Nephron progenitor cell (in vitro differentiated cells): Measurements from ENCODE around the gene NAT9.

Experiments
- DNase-seq: peaks from one replicate; pipeline ENCODE4 v3.0.0; 2021
- H3K27ac Mint-ChIP-seq: 2 replicates; pipeline ENCODE4 v1.8.0; 2021; ENCODE audit warnings: mild to moderate bottlenecking, moderate library complexity, mixed read lengths
- H3K27me3 Mint-ChIP-seq: 2 replicates; pipeline ENCODE4 v1.8.0; 2021; ENCODE audit warnings: mild to moderate bottlenecking, low read depth, mixed read lengths; ENCODE audit not compliant: poor library complexity
- H3K36me3 Mint-ChIP-seq: 2 replicates; pipeline ENCODE4 v1.8.0; 2021; ENCODE audit warnings: low read depth, mixed read lengths
- H3K4me1 Mint-ChIP-seq: 2 replicates; pipeline ENCODE4 v1.8.0; 2021; ENCODE audit warnings: mixed read lengths
- H3K4me3 Mint-ChIP-seq: 2 replicates; pipeline ENCODE4 v1.8.0; 2021; ENCODE audit warnings: mild to moderate bottlenecking, moderate library complexity, mixed read lengths
- H3K9me3 Mint-ChIP-seq: 2 replicates; pipeline ENCODE4 v1.8.0; 2021; ENCODE audit warnings: mild to moderate bottlenecking, moderate library complexity, mixed read lengths
- CTCF ChIP-seq: fragments of 200-600 bp; sonication (generic); IDR thresholded peaks from 2 replicates; pipeline ENCODE4 v1.5.0; 2021; ENCODE audit warnings: antibody characterized with exemption

Gene NAT9

DNA sequence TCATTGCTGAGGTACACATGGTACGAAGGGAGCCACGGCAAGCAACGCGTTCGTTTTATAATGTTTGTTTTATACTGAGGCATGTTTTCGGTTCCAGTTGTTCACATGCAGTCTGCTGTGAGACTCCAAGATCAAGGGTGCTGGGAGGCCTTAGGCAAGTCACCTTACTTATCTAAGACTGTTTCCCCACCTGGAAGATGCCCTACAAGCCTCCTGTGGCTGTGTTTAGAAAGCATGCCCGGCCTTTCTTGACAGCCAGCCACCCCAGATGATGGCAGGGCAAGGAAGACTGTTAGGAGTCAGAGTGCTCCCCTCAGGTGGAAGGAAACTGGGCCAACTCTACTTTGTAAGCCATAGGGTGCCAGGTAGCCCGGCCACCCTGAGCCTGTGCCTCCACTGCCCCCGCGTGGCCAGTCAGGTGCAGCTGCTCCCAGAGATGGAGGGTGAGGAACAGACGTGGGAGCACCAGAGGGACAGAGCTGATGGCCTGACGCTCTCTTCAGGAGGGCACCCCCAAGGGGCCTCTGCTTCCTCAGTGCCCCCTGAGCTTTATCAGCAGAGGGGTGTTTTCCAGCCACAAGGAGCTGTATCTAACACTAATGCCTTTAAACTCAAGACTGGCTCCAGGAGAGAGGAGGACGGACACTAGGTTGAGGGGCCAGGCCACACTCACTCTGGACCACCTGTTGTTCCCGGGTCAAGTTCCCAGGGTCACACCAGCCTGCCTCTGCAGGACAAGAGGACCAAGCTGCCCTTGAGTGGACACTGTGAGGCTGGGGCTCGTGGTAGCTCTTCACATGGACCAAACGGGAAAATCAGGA lies 5.4 kb downstream of the NAT9 start:
- peak overlapping the region; percentile 84 for H3K27ac Mint-ChIP-seq
- peak; percentile 77 for TF ChIP-seq CTCF
- DNase-seq, result peak; percentile 76
- no peak overlapping the region for H3K4me3 Mint-ChIP-seq
- peaks cover 30% of the 10 kb centered on the region for H3K4me1 Mint-ChIP-seq
- no peaks in the 10 kb centered on the region for H3K27me3 Mint-ChIP-seq
- H3K9me3 Mint-ChIP-seq, result no peaks in the 10 kb centered on the region
- H3K36me3 Mint-ChIP-seq, result peaks cover 36% of the 10 kb centered on the region

DNA sequence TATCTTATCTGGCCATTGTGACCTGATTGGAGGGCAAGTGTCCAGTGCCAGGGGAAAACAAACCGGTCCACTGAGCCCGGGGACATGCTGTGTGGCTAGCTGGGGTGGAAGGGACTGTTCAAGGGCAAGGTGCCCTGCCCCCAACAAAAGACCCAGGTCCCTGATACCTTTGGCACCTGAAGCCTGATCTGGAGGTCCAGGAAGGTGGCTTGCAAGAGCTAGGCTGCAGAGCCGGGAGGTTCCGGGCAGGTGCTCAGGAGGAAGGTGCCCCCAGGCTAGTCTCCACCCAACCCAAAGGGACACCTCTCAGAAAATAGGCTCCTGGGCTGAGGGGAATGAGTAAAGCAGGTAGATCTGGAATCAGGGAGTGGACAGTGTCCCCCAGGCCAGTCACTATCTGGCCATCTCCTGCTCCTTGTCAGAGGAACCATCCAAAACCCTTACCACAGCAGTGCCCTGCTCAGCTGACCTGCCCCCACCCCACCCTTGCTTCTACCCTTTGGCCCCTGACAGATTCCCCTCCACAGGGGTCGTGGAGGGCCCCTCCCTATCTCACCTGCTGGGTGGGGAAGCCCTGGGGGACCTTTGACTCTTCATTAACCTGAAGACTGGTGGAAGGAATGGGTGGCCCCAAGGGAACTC lies 6.2 kb downstream of the NAT9 start:
- H3K4me1 Mint-ChIP-seq, result peaks cover 29% of the 10 kb centered on the region
- H3K27me3 Mint-ChIP-seq, result no peaks in the 10 kb centered on the region
- no peak overlapping the region for H3K27ac Mint-ChIP-seq
- peaks cover 35% of the 10 kb centered on the region for H3K36me3 Mint-ChIP-seq
- H3K4me3 Mint-ChIP-seq, result no peak overlapping the region
- TF ChIP-seq CTCF, result no peak
- DNase-seq, result no peak
- no peaks in the 10 kb centered on the region for H3K9me3 Mint-ChIP-seq

GRCh38 chr17:74769266-74769855 lies 6.8 kb downstream of the NAT9 start:
- no peaks in the 10 kb centered on the region for H3K27me3 Mint-ChIP-seq
- H3K4me3 Mint-ChIP-seq, result no peak overlapping the region
- TF ChIP-seq CTCF, result no peak
- no peaks in the 10 kb centered on the region for H3K9me3 Mint-ChIP-seq
- DNase-seq, result no peak
- H3K36me3 Mint-ChIP-seq, result peaks cover 35% of the 10 kb centered on the region
- H3K4me1 Mint-ChIP-seq, result peaks cover 35% of the 10 kb centered on the region
- H3K27ac Mint-ChIP-seq, result peak overlapping the region; percentile 75

- Mint-ChIP-seq H3K27me3 (no peaks in the 10 kb centered on the region), H3K27ac (peak overlapping the region; percentile 93), H3K36me3 (peaks cover 35% of the 10 kb centered on the region), H3K9me3 (no peaks in the 10 kb centered on the region), H3K4me3 (no peak overlapping the region), H3K4me1 (peaks cover 36% of the 10 kb centered on the region)
- no peak for DNase-seq
- no peak for TF ChIP-seq CTCF
Observed at GRCh38 chr17:74768763-74769114, 7.4 kb downstream of the NAT9 start.

DNA sequence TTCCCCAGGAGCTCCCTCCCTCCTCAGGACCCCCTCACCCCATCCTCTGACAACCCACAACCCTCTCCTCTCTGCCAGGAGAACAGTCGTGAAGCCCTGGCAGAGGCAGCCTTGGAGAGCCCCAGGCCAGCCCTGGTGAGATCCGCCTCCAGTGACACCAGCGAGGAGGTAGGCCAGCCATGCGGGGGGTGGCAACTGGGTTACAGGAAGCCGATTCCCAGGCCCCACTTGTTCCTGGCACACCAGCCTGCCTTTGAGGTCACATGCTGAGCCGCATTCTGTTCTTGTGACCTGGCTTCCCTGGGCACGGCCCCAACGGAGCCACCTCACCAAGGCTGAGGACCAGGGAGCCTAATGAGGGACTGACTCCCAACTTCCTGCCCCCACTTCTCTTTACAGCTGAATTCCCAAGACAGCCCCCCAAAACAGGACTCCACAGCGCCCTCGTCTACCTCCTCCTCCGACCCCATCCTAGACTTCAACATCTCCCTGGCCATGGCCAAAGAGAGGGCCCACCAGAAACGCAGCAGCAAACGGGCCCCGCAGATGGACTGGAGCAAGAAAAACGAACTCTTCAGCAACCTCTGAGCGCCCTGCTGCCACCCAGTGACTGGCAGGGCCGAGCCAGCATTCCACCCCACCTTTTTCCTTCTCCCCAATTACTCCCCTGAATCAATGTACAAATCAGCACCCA lies 7.9 kb downstream of the NAT9 start:
- H3K27me3 Mint-ChIP-seq, result no peaks in the 10 kb centered on the region
- H3K4me1 Mint-ChIP-seq, result peaks cover 39% of the 10 kb centered on the region
- H3K9me3 Mint-ChIP-seq, result no peaks in the 10 kb centered on the region
- DNase-seq, result no peak
- H3K27ac Mint-ChIP-seq, result peak overlapping the region; percentile 93
- H3K4me3 Mint-ChIP-seq, result no peak overlapping the region
- TF ChIP-seq CTCF, result no peak
- peaks cover 35% of the 10 kb centered on the region for H3K36me3 Mint-ChIP-seq
